GM21576 (cell line): ENCODE data around the gene FTL.

Experiments used
- ATAC-seq: cut with Tn5 transposase; IDR thresholded peaks from one replicate; pipeline ENCODE4 v1.9.1; 2021; ENCODE audit warnings: mild to moderate bottlenecking, moderate library complexity; ENCODE audit not compliant: unreplicated experiment

FTL gene

DNA sequence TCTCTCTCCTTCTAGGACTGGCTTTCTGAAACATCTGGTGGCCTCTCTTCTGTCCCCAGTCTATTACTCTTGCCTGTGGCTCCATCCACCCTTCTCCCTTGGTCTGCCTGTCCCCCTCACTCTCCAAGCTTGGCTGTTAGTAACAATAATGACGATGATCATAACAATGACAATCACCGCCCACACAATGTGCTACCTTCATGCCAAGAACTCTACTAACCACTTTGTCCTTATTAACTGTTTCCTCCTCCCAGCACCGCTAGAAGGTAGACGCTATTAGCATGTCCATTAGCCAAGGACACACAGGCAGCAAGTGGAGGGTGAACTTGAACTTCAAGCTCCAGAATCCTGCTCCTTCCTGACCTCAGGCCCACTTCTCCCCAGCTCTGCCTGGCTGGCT lies 25.3 kb downstream of the FTL start:
- ATAC-seq = no peak

- ATAC-seq = no peak
These were observed 26.0 kb downstream of the FTL start for GRCh38 chr19:48991011-48991609.

- no peak for ATAC-seq
These were observed 26.9 kb downstream of the FTL start for GRCh38 chr19:48991873-48992580.

- ATAC-seq = peak; percentile 6
These were observed 27.6 kb downstream of the FTL start for GRCh38 chr19:48992581-48993174.

DNA sequence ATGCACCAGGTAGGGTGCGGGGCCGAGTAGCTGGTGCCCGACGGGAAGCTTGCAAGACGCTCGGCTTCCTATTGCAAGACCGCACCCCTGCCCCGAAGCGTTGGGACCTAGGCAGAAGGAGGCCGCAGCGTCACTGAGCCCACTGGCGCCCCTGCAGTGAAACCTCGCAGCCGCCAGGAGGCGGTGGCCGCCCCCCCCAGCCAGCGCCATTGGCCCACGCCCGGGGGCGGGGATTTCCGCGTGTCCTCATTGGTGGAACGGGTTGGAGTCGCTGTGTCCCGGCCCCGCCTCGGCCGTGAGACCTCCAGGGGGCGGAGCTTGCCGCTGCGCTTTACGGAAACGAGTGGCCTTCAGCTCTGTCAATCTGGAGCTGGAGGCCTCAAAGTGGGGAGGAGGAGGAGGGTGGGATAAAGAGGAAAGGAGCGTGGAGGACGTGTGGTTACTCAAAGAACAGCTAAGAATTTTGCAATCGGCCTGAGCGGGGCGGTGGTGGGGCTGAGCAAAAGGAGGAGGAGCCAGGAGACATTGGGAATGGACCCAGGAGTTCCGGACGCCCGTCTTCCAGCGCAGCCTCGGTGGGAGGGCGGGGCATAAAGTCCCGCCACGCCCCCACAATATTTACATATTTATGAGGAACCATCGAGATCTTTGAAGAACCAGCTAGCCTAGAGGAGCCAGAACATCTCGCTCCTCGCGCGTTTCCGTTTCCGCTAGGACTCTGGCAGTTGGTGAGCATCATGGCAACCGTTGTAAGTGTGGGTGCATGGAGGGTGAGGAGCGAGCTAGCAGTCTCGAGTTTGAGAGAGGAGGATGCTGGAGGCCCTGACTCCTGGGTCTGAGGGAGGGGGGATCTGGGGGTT lies 28.3 kb downstream of the FTL start, which contains the start of the genes GYS1 and RUVBL2:
Gene GYS1 (minus strand): TSS at position 135 of the 860 bp plus-strand sequence. CDS start 197 bp downstream, outside the sequence.
Gene RUVBL2 (plus strand): TSS at position 713 of the 860 bp plus-strand sequence. CDS start 25 bp downstream, at position 738.
- ATAC-seq = peak; percentile 87

GRCh38 chr19:48994035-48994386 lies 28.9 kb downstream of the FTL start:
- ATAC-seq = no peak

GRCh38 chr19:48997972-48998371 lies 32.9 kb downstream of the FTL start:
- ATAC-seq = no peak

- no peak for ATAC-seq
These were observed 34.6 kb downstream of the FTL start for GRCh38 chr19:48999481-49000325.

DNA sequence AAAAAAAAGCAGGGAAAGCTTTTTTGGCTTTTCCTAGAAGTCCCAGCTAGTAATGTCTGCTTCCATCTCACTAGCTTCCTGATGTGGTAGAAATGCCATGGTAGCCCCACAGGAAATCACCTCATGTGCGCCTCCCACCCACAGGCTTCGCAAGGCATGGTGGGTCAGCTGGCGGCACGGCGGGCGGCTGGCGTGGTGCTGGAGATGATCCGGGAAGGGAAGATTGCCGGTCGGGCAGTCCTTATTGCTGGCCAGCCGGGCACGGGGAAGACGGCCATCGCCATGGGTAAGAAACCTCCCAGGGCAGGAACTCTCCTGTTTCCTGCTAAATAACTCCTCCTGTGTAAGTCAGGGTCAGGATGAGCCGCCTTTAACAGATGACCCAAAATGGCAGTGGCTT lies 39.0 kb downstream of the FTL start:
- no peak for ATAC-seq

DNA sequence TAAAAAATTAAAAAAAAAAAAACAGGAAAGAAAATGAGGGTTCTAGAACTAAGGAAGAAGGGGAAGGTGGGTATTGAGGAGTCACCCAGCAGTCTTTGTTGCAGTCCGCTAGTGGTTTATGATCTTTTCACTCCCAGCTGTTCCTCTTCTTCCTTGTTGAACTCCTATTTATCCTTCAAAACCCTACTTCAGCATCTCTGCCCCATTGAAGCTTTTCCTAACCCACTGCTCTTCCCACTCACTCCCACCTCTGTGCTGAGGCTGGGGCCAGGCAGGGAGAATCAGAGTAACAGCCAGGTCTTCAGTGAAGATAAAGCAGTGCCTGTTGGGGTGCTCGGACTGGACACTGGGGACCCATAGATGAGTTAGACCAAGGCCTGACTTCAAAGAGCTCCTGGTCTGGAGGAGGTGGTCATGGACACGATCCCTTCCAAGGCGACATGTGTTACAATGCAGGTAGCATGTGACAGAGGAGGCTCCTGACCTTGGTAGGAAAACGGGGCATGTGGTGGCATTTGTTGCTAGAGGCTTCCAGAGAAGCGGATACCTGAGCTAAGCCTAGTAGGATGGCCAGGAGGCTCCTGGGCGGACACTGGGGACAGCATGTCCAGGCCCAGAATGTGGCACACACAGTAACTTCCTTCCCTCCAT lies 40.0 kb downstream of the FTL start:
- ATAC-seq = no peak

- ATAC-seq = no peak
These were observed 41.8 kb downstream of the FTL start for GRCh38 chr19:49006905-49007304.

- no peak for ATAC-seq
These were observed 44.7 kb downstream of the FTL start for GRCh38 chr19:49009828-49010227.

GRCh38 chr19:49010453-49010852 lies 45.3 kb downstream of the FTL start:
- ATAC-seq = no peak

DNA sequence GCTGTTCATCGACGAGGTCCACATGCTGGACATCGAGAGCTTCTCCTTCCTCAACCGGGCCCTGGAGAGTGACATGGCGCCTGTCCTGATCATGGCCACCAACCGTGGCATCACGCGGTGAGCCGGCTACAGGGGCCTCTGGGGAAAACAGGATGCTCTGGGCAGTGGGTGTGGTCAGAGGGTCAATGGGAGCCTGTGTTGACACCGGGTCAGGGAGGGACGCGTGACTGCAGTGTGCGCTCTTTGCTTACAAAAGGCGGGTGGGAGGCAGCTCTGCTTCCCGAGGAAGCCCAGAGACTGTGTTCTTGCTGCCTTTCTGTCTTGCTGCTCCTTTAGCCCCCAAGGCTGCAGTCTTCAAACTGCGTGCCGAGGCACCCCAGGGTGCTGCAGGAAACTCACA lies 46.1 kb downstream of the FTL start:
- no peak for ATAC-seq

- no peak for ATAC-seq
These were observed 49.2 kb downstream of the FTL start for GRCh38 chr19:49014123-49014869.

DNA sequence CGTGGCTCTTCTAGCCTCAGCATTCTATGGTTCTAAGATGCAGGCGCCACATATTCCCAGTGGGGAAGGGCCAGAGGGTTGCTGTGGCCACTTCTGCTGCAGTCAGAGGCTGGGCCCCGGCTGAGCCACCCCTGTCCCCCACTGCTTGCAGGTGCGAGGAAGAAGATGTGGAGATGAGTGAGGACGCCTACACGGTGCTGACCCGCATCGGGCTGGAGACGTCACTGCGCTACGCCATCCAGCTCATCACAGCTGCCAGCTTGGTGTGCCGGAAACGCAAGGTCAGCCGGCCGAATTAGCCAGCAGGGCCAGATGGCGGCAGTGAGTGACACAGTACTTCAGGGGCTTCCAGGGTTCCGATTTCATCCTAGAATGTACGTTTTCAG lies 49.8 kb downstream of the FTL start:
- no peak for ATAC-seq

GRCh38 chr19:49016067-49016839 lies 51.1 kb downstream of the FTL start:
- no peak for ATAC-seq
